A549 (cell line): ENCODE measurements around the gene GLE1.
A peak's percentile ranks its signal among the peaks of the same experiment; 100 is the strongest.

Source experiments
- CEBPB ChIP-seq, 2 experiments: fragments of >200 bp in 1 of 2; sonication (Bioruptor Twin) in 1 of 2; formaldehyde crosslinking in 1 of 2; IDR thresholded peaks; 2 replicates each; pipeline ENCODE4 v1.6.1; 2012 to 2016
- CHD2 ChIP-seq: fragments of 150-350 bp; IDR thresholded peaks from 2 replicates; pipeline ENCODE4 v1.6.1; 2014; ENCODE audit warnings: low read length; ENCODE audit not compliant: partially characterized antibody
- CTCF ChIP-seq: fragments of >200 bp; sonication (Bioruptor Twin); formaldehyde crosslinking; IDR thresholded peaks from 3 replicates; pipeline ENCODE4 v1.5.1; 2016
- EP300 ChIP-seq, 2 experiments: fragments of >200 bp; sonication (Bioruptor Twin); formaldehyde crosslinking; IDR thresholded peaks; 2 replicates in 1 of 2; 3 replicates in 1 of 2; pipeline ENCODE4 v1.6.1; 2016 to 2017
- HMGXB4 ChIP-seq: fragments of 250-450 bp; sonication (Bioruptor Pico); IDR thresholded peaks from 2 replicates; pipeline ENCODE4 v1.5.0; 2021; ENCODE audit warnings: mild to moderate bottlenecking, moderate library complexity, borderline replicate concordance
- JUN ChIP-seq, 2 experiments: fragments of >200 bp; sonication (Bioruptor Twin); formaldehyde crosslinking; IDR thresholded peaks; 2 replicates in 1 of 2; 3 replicates in 1 of 2; pipeline ENCODE4 v1.6.1; 2016 to 2017
- MAX ChIP-seq: IDR thresholded peaks from 2 replicates; pipeline ENCODE4 v1.6.1; 2012
- POLR2A ChIP-seq: IDR thresholded peaks from 2 replicates; pipeline ENCODE4 v1.6.1; 2012; ENCODE audit warnings: mild to moderate bottlenecking, low read length
- RAD21 ChIP-seq, 2 experiments: fragments of >200 bp in 1 of 2; sonication (Bioruptor Twin) in 1 of 2; formaldehyde crosslinking in 1 of 2; IDR thresholded peaks in 1 of 2; conservative IDR thresholded peaks in 1 of 2; 2 replicates in 1 of 2; 3 replicates in 1 of 2; pipeline ENCODE4 v1.6.1; 2012 to 2018; ENCODE audit warnings: inconsistent platforms in 1 of 2
- RCOR1 ChIP-seq: fragments of 150-350 bp; IDR thresholded peaks from 2 replicates; pipeline ENCODE4 v1.6.1; 2014; ENCODE audit warnings: antibody characterized with exemption, low read length, low read depth

- TF ChIP-seq EP300 (IDR thresholded peaks at IDR 0.05) (no peak), HMGXB4 (CRISPR knock-in tag) (no peak), POLR2A (no peak), CEBPB (IDR thresholded peaks at IDR 0.05) (no peak), MAX (peak; percentile 84), CTCF (no peak), JUN (IDR thresholded peaks at IDR 0.05) (no peak), RAD21 (conservative IDR thresholded peaks at IDR 0.05 in 1 of 2, IDR thresholded peaks at IDR 0.05 in 1 of 2) (no peak), RCOR1 (no peak), CHD2 (no peak)
Measured at GRCh38 chr9:128558431-128559310, 54.2 kb downstream of the GLE1 start.
